Suppressor macrophage (primary cell): ENCODE measurements around the gene CENPE.

Experiments
- DNase-seq, 4 experiments: peaks; one replicate each; pipeline ENCODE4 v3.0.0-alpha.2; 2020 to 2022

Gene CENPE

GRCh38 chr4:103123114-103123513 is 75.0 kb downstream of the CENPE start:
- no peak for DNase-seq

- DNase-seq, result no peak
Measured at GRCh38 chr4:103118166-103118565, 80.0 kb downstream of the CENPE start.

DNA sequence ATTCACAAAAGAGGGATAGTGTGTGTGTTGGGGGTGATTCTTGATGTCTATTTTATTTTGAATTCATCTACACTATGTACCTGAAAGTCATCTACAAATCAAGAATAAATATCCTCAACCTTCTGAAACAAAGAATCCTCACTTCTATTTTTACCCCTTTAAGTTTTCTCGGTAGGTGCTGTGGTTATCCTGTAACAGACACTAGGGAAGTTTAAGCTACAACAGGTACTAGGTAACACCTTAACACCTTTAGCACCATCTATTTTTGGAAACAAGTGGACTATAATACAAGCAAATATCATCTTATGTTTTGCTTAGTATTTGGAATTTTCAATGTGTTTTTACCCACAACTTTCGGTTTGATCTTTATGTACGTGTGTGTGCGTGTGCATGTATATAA is 86.5 kb downstream of the CENPE start:
- no peak for DNase-seq

- no peak for DNase-seq
Measured at GRCh38 chr4:103108542-103108941, 89.6 kb downstream of the CENPE start.

DNA sequence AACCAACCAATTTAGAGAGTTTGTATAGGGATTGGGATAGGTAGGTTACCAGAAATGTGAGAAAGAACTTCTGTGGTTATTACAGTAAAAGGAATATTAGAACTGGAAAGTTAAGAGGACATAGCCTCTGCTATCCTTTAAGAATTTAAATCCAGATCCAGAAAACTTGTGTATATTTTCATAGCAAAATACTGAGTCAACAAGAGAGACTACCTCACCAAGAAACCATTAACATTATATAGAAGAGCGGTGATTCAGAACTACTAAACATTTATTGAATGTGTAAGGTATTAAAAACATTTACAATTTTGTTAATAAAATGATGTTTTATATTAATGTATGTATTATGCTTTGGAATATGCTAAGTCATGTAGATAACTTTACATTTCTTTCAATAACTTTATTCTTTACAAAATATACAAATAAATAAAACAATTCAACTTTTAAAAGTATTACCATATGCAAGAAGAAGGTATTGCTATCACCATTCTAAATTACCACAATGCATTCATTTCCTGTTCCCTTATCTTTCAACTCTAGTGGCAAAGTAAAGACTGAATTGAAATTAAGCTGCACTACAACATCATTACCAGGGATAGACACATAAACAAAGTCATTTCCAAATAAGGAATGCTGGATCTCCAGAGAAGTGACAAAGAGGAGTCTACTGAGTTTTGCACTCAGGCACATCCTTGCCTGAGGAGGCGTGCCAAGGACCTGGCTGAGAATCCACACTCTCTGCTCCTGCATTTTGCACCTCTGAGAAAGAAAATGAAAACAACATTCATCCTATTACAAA is 92.4 kb downstream of the CENPE start:
- DNase-seq, result no peak

- no peak for DNase-seq
Measured at GRCh38 chr4:103104886-103105285, 93.3 kb downstream of the CENPE start.

GRCh38 chr4:103100691-103101090 is 97.5 kb downstream of the CENPE start:
- DNase-seq, result no peak

GRCh38 chr4:103099691-103100392 is 98.3 kb downstream of the CENPE start, which contains the start of gene BDH2:
BDH2 (minus strand) TSS chr4:103099834; CDS start chr4:103096254, 3,580 bp downstream.
- peak; percentile 80 to 96 (median 90) for DNase-seq

- peak; percentile 7 to 43 (median 20) for DNase-seq
Measured at GRCh38 chr4:103098756-103099440, 99.2 kb downstream of the CENPE start.

DNA sequence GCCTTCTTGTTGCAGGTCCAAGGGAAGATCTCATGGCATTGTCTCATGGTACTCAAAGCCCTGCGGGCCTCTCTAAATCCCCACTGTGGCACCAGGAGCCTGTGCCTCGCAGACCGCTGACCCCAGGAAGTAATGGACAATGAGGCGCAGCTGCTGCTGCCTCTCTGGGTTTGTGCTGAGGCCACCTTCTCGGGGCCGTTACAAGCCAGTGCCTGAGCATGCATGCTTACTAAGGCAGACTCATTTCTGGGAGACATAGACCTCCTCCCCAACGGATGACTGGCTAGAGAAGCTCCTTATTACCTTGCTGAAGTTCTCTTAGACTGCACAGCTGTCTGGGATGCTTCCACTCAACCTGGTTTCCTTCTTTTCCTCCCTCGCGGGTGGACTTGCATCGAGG is 99.8 kb downstream of the CENPE start:
- DNase-seq, result no peak

- no peak for DNase-seq
Measured at GRCh38 chr4:103097112-103097511, 101.0 kb downstream of the CENPE start.

DNA sequence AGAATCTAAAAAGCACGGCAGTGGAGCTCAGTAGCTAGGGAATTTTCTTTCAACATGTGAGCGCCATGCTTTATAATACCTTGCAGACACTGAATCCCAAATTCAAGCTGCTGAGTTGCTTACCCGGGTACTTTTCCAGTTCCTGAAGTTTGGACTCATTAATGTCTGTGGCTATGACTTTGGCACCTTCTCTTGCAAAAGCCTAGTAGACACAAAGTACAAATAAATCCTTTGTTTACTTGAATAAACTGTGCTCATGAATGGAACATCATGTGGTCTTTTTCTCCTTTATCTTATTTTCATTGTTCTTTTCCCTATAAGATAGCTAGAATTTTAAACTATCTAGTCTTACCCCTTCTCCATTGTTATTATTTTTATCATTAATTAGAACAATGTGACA is 103.1 kb downstream of the CENPE start:
- no peak for DNase-seq

DNA sequence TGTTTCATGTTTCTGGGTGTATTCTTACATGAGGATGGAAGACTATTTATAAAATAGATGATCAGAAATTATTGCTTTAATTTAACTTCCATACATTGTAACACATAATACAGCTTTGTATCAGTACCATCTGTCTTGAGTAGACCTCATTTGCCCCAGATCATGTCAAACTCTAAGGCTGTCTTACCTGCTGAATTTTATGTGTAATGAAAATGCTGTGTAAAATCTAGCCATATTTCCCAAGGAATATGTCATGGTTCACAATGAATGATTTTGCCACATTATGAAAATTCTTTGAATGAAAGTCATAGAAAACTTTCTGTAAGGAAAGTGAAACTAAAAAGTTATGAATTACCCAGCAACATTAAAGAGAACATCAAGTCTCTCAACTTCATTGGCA is 105.9 kb downstream of the CENPE start:
- no peak for DNase-seq

DNA sequence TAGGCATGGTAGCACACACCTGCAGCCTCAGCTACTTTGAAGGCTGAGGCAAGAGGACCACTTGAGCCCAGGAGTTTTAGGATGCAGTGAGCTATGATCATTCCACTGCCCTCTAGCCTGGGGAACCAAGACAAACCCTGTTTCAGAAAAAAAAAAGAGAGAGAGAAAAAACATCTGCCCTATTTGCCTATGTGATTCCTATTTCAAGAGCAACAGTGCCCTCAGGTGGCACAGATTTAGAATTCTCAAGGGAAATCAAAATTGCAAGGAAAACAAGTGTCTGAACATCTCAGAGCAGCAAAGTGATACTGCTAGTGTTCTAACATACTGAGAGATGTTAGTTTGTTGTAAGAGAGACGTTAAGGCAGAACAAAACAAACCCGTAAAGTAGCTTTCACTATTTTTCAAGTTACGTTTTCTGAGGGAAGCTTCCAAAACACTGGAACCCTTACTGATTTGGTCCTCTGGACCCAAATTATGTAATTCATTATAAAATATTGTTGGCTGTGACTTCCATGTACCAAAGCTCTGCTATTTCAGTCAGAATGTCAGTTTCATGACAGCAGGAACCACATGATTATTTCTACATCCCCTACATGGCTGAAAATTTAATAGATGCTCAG is 106.4 kb downstream of the CENPE start:
- DNase-seq, result peak; percentile 50 to 75 (median 62)

DNA sequence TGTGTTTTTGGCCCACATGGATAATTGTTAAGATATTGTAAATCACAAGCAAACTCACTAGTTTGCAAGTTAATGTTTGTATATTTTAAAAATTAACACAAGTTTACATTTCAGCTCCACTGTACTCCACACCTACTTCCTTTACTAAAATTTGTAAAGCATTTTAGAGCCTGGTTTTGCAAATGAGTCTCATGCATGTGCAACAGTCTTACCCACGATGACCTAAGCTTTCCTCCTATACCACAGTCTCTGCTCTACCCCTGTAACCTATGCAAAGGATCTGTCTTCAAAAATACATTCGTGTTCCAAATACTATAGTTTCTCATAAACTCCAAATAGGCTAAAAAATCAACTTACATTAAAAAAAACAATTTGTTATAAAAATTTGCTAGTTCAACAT is 108.7 kb downstream of the CENPE start:
- no peak for DNase-seq

DNA sequence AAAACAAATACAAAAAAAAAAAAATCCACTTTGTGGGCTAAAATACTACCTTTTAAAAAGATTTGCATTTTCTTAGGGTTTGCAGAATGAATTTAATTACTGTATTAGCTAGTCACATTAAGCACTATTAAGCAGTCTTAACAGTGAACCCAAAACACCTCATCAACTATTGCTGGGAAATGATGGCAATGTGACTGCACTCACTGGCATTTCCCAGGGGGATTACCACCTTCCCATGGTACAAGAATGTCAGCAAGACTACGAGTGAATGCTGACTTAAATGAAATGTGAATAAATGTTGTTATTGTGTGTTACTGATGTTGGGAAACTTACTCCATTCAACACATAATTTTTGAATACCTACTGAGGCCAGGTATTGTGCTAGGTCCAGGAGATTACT is 111.6 kb downstream of the CENPE start:
- no peak for DNase-seq

- DNase-seq, result no peak
Measured at GRCh38 chr4:103085555-103086196, 112.5 kb downstream of the CENPE start.

- no peak for DNase-seq
Measured at GRCh38 chr4:103079621-103080020, 118.5 kb downstream of the CENPE start.

DNA sequence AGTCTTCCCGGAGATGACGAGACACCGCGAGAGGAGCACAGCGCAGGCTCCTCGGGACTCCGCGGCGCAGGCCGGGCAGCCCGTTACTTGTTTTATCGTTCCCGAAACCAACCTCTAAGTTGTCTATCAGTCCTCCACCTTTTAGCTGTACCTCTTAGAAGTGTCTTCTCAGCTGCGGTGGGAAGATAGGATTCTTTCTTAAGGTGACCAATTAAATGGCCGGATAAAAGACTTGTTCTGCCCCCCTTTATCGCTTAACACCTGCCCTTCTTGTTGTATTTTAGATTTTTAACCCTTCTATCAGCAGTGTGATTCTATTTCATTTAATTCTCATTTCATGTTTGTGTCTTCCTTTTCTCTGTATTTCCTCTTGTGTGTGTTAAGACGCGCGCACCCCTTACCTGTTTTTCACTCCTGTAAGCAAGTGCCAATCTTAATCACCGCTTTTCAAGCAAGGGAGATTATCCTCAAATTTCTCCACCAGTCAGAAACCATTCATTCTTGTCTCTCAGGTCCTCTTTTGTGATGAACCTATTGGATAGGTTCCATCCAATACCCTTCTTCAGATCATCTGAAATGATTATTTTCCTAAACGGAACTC is 121.3 kb downstream of the CENPE start, which contains the start of gene SLC9B2:
Gene SLC9B2, minus strand, starts transcription at position 15 of the 601 bp plus-strand sequence. CDS start 9,211 bp downstream, outside the sequence.
- DNase-seq, result peak in 2 of 4 experiments; percentile 10 to 60

DNA sequence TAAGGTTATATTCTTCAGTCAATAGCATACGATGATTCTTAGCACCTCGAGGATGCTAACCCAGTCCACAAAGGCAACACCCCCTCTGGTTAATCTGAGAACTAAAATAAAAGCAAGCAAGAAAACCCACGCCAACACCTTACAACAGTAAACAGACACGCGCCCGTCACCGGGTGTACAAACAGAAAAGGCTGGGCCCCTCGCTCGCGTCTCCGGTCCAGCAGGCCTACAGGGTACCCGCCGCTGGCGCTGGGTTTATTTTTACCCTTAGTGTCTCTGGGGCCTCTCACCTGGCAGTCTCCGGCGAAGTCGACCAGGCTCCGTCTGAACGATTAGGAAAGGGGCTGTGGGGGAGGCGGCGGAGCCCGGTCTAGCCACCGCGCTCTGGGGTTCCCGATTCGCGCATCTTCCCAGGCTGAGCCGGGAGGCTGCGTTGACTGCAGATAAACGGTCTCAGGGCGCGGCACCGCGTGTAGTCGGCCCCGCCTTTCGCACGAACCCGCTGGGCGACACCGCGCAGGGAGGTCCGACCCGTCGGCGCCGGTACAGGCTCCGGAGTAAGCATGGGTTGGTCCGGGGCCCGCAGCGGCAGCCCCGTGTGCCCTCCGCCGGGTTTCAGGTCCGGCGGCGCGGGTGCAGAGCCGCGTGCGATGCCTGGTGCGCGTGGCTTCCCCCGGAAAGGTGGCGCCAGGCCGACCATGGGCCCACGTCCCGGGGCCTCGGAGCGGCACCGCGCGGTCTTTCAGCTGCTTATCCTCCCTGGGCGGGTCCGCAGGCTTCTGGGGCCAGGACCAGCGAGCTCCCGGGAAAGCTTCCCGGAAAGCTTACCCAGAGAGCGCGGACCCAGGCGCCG is 122.0 kb downstream of the CENPE start:
- peak; percentile 31 to 70 (median 48) for DNase-seq

- no peak for DNase-seq
Measured at GRCh38 chr4:103075435-103075893, 122.7 kb downstream of the CENPE start.
